Measurements from ENCODE around the gene TRIM10.

DNA sequence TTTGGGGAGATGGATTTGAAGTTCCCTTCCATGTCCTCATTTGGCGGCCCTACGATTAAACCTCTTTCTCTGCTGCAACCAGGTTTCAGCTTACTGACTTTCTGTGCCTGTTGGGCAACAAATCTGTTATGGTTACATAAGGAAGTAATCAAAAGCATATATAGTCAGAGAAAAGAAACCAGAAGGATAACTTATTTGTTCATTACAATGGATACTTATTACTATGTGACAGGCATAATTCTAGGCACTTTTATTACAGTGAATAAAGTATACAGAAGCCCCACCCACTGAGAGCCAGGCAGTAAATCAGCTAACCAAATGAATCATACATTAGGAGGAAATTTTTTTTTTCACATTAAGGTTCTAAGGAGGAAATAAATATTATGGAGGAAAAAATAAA, 38.5 kb downstream of the TRIM10 start:
- TF ChIP-seq, protein P1, sequence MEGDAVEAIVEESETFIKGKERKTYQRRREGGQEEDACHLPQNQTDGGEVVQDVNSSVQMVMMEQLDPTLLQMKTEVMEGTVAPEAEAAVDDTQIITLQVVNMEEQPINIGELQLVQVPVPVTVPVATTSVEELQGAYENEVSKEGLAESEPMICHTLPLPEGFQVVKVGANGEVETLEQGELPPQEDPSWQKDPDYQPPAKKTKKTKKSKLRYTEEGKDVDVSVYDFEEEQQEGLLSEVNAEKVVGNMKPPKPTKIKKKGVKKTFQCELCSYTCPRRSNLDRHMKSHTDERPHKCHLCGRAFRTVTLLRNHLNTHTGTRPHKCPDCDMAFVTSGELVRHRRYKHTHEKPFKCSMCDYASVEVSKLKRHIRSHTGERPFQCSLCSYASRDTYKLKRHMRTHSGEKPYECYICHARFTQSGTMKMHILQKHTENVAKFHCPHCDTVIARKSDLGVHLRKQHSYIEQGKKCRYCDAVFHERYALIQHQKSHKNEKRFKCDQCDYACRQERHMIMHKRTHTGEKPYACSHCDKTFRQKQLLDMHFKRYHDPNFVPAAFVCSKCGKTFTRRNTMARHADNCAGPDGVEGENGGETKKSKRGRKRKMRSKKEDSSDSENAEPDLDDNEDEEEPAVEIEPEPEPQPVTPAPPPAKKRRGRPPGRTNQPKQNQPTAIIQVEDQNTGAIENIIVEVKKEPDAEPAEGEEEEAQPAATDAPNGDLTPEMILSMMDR (IDR thresholded peaks at IDR 0.05), result no peak
- TF ChIP-seq POLR2A (IDR thresholded peaks at IDR 0.05), result no peak
